T-helper 2 cell (primary cell): ENCODE results near the gene NEK9.

Source experiments
- DNase-seq, 5 experiments: peaks; one replicate each; pipeline versions ENCODE4 v3.0.0 to v3.0.0-alpha.2; 2012 to 2022

Gene NEK9

GRCh38 chr14:75143761-75144527 lies 17.1 kb upstream of the NEK9 start:
- DNase-seq, result no peak

DNA sequence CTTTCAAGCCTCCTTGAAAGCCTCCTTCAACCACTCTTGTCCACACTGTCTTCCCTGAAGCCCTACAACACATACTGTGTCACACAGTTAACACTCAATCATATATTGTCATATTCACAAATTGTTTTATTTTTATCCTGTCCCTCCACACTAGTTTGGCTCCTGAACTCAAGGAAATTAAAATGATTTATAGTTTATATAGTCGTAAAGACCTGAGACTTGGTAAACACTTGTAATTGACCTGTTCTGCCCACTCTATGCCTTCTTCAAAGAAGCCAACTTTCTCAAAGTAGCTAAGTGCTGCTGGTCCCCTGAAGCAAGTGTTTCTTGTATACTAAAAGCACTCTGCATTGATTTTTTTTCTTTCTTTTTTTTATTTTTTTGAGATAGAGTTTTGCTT lies 15.6 kb upstream of the NEK9 start:
- DNase-seq, result no peak

DNA sequence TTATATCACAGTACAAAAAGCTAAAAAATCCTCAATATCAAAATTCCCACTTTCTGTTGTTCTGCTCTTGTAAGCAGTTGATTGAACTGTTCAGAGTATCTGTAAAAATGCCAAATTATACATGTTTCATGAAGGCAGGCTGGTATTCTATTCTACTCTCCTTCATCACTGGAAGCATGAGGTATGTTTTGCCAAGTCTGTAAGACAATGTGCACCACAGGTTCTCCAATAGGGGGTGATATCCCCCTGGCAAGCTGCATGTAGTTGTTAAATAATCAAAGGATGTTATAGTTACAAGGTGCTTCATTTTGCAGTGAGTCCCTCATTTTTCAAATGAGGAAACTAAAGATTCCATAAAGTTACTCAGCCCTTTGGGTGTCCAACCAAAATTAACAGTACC lies 15.1 kb upstream of the NEK9 start:
- DNase-seq, result peak in 2 of 5 experiments; percentile 18 to 59

DNA sequence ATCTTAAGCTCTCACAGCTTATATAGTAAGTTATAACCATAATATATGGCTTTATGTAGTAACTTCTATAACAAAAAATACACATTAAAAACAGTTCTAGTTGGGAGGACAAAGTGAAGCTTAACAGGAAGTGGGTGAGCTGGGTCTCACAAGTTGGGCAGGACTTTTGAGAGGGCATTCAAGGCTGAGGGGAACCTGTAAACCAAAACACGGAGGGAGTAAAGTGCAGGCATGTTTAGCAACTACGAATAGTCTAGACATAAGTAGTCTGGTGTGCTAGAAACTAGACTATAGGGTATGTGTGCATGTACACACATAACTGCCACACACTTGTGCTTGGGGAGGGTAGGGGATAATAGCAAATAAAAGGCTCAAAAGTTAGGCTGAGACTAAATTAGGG lies 14.2 kb upstream of the NEK9 start:
- peak in 2 of 5 experiments; percentile 24 to 35 for DNase-seq

DNA sequence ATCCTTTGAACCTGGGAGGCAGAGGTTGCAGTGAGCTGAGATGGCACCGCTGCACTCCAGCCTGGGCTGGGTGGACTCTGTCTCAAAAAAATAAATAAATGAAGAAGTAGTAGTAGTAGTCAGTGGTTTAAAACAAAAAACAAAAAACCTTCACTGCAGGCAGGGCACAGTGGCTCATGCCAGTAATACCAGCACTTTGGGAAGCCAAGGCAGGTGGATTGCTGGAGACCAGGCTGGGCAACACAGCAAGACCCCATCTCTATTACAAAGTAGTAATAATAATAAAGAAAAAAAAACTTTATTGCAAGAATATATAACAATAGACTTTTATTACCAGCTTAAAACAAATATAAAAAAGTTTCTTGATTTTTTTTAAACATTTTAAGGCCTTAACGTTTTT lies 13.8 kb upstream of the NEK9 start:
- no peak for DNase-seq

DNA sequence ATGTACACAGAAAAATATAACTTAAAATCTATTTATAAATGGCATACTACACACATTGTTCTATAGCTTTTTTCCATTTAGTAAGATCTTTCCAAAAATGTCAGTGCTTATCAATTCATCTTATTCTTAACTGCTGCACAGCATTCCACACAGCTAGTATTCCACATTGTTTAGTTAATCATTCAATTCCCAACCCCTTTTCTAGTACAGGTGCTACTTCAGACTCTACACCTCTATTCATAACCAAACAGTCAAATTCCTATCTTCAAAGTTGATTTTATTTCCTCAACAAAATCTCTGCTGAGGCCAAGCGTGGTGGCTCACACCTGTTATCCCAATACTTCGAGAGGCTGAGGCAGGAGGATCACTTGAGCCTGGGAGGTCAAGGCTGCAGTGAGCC lies 12.3 kb upstream of the NEK9 start:
- DNase-seq, result no peak

DNA sequence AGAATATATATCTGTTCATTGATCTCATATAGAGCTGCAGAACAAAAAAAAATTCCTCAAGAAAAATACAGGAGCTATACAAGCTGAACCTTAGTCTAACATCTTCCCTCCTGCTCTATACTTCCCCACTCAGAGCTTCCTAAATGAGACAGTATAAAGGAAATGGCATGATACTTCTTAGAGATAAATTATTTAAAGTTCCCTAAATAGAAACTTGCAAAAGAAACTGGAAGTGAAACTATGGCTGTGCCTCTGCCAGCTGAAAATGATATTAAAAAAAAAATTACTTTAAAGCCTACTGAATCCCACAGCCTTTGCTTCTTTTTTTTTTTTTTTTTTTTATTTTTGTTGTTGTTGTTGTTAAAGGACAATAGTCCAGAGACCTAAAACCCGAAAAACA lies 11.6 kb upstream of the NEK9 start:
- DNase-seq, result no peak

DNA sequence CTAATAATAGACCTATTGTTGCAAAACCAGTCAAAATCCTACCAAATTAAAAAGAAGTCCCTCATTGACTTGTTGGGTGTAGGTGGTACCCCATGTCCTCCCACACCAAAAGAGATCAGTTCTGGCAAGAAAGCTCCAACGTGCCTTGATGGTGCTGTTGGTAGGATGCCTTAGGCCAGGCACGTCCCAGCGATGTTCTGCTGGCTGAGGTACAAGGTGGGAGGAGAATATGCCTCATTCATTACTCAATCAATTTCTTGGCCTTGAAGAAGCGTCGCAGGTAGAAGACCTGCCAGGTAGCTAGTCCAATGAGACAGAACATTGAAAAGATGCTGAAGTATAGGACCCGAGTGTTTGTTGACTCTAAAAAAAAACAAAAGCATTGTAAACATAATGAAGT lies 7.8 kb upstream of the NEK9 start:
- DNase-seq, result no peak

GRCh38 chr14:75133597-75133996 lies 6.7 kb upstream of the NEK9 start:
- DNase-seq, result no peak

GRCh38 chr14:75132382-75133086 lies 5.7 kb upstream of the NEK9 start:
- peak in 2 of 5 experiments; percentile 49 to 67 for DNase-seq

GRCh38 chr14:75128596-75128990 lies 1.7 kb upstream of the NEK9 start:
- no peak for DNase-seq

DNA sequence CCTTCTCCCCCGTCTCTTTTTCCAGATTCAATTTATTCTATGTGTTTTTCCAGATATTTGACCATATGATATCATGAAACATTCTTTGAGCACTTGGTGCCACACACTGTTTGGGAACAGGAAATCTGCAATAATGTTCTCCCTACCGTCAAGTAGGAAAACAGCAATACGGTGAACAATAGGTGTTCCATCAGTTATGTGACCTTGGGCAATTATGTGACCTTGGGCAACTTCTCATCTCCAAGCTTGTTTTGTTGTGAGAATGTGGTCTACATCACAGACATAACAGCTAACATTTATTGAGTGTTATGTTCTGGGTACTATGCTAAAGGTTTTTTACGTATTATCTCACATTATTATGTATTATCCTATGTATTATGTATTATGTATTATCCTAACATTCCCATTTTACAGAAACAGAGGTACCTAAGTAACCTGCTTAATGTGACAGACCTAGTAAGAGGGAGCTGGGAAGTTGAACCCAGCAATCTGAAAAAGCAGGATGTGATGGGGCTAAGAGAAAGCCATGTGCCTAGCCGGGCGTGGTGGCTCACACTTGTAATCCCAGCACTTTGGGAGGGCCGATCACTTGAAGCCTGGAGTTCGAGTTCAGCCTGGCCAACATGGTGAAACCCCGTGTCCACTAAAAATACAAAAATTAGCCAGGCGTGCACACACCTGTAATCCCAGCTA lies 1.2 kb upstream of the NEK9 start:
- no peak for DNase-seq

GRCh38 chr14:75127474-75127820 lies 599 bp upstream of the NEK9 start:
- DNase-seq, result peak in 1 of 5 experiments; percentile 21

- DNase-seq, result peak in 3 of 5 experiments; percentile 8 to 39 (median 23)
These were observed 715 bp downstream of the NEK9 start for GRCh38 chr14:75126121-75126544.

DNA sequence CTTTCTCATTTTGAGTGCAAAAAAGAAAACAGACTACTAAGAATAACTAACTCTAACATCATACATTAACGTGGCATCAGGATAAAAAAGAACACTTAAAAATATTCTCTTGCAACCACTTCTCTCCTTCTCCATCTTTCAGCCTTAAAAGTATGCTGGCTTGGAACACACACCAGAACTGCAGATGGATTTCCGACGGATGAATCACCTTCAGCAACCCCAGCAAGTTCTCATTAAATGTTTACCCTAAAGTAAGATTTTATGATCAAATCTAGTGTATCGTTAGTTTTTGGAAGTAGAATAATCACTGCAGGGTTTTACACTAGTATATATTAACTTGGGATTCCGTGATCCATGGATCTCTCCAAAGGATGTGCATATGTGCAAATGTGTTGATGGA lies 1.2 kb downstream of the NEK9 start:
- DNase-seq, result no peak

DNA sequence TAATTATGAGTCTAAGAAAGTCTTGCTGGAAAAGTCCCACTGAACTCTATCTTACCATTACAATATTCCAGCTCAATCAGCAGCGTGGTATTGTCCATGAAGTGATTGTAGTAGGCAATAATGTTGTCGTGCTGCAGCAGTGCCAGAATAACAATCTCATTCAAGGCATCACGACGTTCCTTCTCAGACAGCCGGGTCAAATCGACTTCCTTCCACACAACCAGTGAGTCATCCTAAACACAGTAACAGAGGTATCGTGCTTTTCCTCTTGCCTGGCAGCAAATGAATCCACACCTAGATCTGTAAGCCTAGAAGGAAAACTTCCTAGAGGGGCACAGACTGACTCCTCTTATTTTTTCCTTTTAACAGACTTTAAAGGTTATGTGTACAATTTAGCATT lies 2.9 kb downstream of the NEK9 start:
- peak in 1 of 5 experiments; percentile 68 for DNase-seq

- no peak for DNase-seq
These were observed 5.3 kb downstream of the NEK9 start for GRCh38 chr14:75121552-75121951.

DNA sequence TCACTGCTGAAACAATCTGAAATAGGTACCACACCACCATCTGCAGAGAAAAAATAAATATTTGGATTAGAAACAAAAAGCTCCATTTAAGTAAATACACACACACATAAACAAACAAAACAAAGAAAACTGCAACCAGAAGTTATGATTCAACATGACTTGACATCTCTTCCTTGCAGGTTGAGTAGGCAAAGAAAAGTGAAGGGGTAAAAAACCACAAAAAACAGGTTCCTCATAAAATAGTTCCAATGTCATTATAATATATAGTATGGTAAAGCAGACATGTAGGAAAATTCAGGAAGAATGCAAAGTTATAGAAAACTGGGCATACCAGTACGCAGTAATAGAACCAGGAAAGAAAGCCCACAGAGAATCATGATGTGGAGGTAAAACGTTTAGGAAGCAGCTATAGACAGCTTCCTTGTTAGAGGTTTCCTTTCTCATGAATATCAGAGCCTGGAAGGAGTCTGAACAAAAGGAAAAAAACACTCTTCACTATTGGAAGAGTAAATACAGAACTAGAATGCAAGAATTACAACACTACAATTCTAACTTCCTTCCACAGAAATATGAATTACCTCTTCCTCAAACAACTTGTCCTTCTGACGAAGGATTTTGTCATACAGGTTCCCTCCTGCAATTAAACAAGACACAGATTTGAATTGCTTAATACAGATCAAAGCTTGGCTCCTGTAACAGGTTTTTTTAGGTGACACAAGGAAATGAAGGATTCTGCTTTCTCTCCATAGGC lies 6.1 kb downstream of the NEK9 start:
- DNase-seq, result no peak

GRCh38 chr14:75119056-75119455 lies 7.8 kb downstream of the NEK9 start:
- DNase-seq, result no peak

DNA sequence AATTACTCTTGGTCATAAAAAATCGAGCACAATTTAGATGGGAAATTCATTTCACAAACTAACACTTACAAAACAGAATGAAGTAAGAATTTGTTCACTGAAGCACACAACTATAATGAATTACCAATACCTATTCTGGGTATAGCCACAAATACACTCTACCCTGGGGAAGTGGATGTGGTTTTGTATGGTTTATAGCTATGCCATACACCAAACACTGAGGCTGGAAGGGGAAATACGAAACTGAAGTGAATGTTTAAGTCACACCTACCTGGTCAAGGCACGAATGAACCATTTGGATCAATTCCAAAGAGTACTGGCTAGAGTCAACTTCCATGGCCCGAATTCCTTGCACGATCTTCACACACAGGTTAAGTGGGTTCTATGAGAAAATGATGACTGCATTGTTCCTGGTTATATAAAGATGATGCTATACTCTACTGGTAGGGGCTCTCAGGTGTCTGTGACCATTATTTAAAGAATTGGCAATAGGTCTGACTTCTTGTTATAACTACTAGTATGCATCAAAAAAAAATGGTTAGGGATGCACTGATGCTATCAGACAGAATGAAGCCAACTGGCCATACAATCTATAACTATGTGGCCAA lies 12.8 kb downstream of the NEK9 start:
- peak in 1 of 5 experiments; percentile 68 for DNase-seq

- DNase-seq, result no peak
These were observed 17.0 kb downstream of the NEK9 start for GRCh38 chr14:75109877-75110276.

DNA sequence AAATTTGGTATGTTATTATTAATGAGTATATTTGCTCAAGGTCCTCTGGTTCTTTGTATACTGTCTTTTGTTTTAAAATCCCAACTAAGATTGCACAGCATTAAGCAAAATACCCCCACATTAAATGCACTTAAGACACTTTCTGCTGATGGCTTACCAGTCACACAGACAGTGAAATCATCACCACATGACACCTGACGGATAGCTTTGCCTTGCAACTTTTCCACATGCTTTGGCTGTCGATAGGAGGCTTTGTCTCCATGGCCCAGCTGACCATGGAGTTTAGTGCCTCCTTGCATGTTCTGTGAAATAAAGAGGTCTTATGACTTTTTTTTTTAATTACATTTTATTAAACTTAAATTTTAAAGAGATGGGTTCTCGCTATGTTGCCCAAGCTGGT lies 19.7 kb downstream of the NEK9 start:
- no peak for DNase-seq

DNA sequence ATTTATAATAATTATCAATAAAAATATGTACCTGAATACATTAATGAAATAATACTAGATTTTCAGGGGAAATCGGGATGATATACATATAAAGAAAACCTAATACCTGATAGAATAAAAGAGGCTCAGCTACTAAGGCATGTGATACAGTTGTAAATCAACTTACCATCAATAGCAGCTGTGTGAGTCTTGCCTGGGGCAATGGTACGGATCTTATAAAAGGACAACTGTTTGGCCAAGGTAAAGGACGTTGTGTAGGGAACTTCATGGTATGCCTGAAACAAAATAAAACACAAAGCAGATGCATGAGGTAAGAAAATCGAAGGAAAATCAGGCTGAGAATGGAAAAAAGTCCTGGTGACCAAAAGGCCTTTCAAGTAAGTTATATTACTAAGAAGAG lies 25.4 kb downstream of the NEK9 start:
- DNase-seq, result no peak
